Cortex of kidney (tissue), 1 donor: ENCODE data around the gene CIAPIN1.
"Not testable (repeated sequence)": the region's sequence is repeated elsewhere in the genome, so short reads cannot be mapped to it uniquely, and the experiment has no call there.

Experiments used
- DNase-seq: peaks from one replicate; lab custom pipeline; 2025; lab: John Stamatoyannopoulos, UW

CIAPIN1 gene

GRCh38 chr16:57406881-57407280 is 40.3 kb downstream of the CIAPIN1 start:
- no peak for DNase-seq

GRCh38 chr16:57405097-57405496 is 42.1 kb downstream of the CIAPIN1 start:
- no peak for DNase-seq

GRCh38 chr16:57403965-57404817 is 43.0 kb downstream of the CIAPIN1 start, which contains the start of gene CCL17:
TSS of gene CCL17 (plus strand) at chr16:57404767. CDS start at chr16:57413933, 9,166 bp downstream.
- DNase-seq, result no peak

- no peak for DNase-seq
Measured at GRCh38 chr16:57401943-57402640, 45.1 kb downstream of the CIAPIN1 start.

GRCh38 chr16:57397493-57397892 is 49.7 kb downstream of the CIAPIN1 start:
- not testable (repeated sequence) for DNase-seq

- no peak for DNase-seq
Measured at GRCh38 chr16:57396786-57397185, 50.4 kb downstream of the CIAPIN1 start.

- DNase-seq, result no peak
Measured at GRCh38 chr16:57395026-57395425, 52.2 kb downstream of the CIAPIN1 start.

GRCh38 chr16:57394444-57394843 is 52.7 kb downstream of the CIAPIN1 start:
- no peak for DNase-seq

GRCh38 chr16:57392694-57393093 is 54.5 kb downstream of the CIAPIN1 start:
- no peak for DNase-seq

- DNase-seq, result no peak
Measured at GRCh38 chr16:57391708-57392107, 55.5 kb downstream of the CIAPIN1 start.

GRCh38 chr16:57391300-57391699 is 55.9 kb downstream of the CIAPIN1 start:
- DNase-seq, result no peak

- DNase-seq, result no peak
Measured at GRCh38 chr16:57390636-57391295, 56.4 kb downstream of the CIAPIN1 start.

GRCh38 chr16:57389087-57389468 is 58.1 kb downstream of the CIAPIN1 start:
- DNase-seq, result no peak

- DNase-seq, result no peak
Measured at GRCh38 chr16:57388359-57389086, 58.7 kb downstream of the CIAPIN1 start.

- no peak for DNase-seq
Measured at GRCh38 chr16:57387598-57388354, 59.4 kb downstream of the CIAPIN1 start.

GRCh38 chr16:57386381-57386951 is 60.7 kb downstream of the CIAPIN1 start:
- DNase-seq, result no peak

GRCh38 chr16:57385083-57385482 is 62.1 kb downstream of the CIAPIN1 start:
- DNase-seq, result no peak

- no peak for DNase-seq
Measured at GRCh38 chr16:57384248-57385070, 62.7 kb downstream of the CIAPIN1 start.

GRCh38 chr16:57383276-57384247 is 63.6 kb downstream of the CIAPIN1 start:
- no peak for DNase-seq
